Measurements from ENCODE around the gene EBF3. TPM values are rescaled to one million over a fixed set of nuclear protein-coding genes. Genes with fewer than 3 reads are reported as not detected.
A peak's percentile ranks its signal among the peaks of the same experiment; 100 is the strongest.

Gene EBF3
- total and polyA plus RNA-seq, 2 donors (not counting 3 experiments of a cell fraction or from before 2014, with no cell fraction given) = 0.92 to 2.7 TPM

DNA sequence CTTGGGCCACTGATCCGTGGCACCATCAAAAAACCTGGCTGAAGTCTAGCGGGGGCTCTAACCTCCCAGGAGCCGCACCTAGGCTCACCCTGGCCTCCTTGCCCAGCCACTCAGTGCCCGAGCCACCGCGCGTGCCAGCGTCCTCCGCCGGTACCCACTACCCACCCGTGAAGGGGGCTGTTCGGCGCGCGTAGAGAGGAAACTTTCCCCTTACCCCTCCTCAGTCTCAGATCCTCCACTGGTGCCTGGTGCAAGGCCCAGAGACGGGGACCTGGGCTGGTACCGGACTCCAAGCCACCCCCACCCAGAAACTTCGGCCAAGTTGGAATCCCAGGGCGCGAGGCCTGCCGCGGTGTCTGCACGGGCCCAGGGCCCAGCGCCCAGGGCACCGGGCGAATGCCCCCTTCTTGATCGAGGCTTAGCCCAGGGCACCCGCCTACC, 3.5 kb upstream of the EBF3 start:
- peaks cover 68 to 84% of the 10 kb centered on the region in 2 experiments for H3K27me3 ChIP-seq (ENCODE audit: control insufficient read depth in 2 of 2, insufficient read depth in 2 of 2, low read length in 2 of 2)
- H3K4me3 ChIP-seq (replicated peaks in 1 of 3; ENCODE audit: insufficient read depth in 1 of 3, low read depth in 1 of 3, low read length in 3 of 3) = no peak overlapping the region
- H3K4me1 ChIP-seq (ENCODE audit: control insufficient read depth, extremely low read depth, insufficient read depth, low read length) = peaks cover 9% of the 10 kb centered on the region
- POLR2A ChIA-PET = no interaction called here
- no peak overlapping the region for H3K9ac ChIP-seq (replicated peaks; ENCODE audit: extremely low read depth, insufficient read depth, low read length)
- H4K20me1 ChIP-seq (replicated peaks; ENCODE audit: control insufficient read depth, extremely low read depth, insufficient read depth, low read length) = no peaks in the 10 kb centered on the region
- H3K9me1 ChIP-seq (replicated peaks; ENCODE audit: control insufficient read depth, extremely low read depth, insufficient read depth, low read length) = no peaks in the 10 kb centered on the region
- DNase-seq (ENCODE audit: low read depth, low spot score) = no peak
- no peak for FAIRE-seq
- intact Hi-C loops (cut with micrococcal nuclease) (no loop called here), dilution Hi-C loops (cut with MboI; ENCODE audit: extremely low pct_ligation_motif_present, low sequenced_read_pairs) (no loop called here)
- no peak overlapping the region for H2AFZ ChIP-seq (ENCODE audit: low read depth, low read length)
- H3K27ac ChIP-seq (ENCODE audit: insufficient read depth, low read depth, low read length) = no peak overlapping the region
- no peak overlapping the region for H3K4me2 ChIP-seq (ENCODE audit: insufficient read depth, low read length)
- H3K79me2 ChIP-seq (ENCODE audit: control insufficient read depth, insufficient read depth, low read length) = no peaks in the 10 kb centered on the region
- no peaks in the 10 kb centered on the region for H3K9me3 ChIP-seq (replicated peaks; ENCODE audit: control insufficient read depth, insufficient read depth, low read length)
- TF ChIP-seq EZH2 (IDR thresholded peaks at IDR 0.05; ENCODE audit: borderline replicate concordance, low read depth, low read length, severe bottlenecking) = peak; percentile 73
- TF ChIP-seq POLR2A (IDR thresholded peaks at IDR 0.05; ENCODE audit: low read depth, low read length) = no peak
- CTCF ChIA-PET = interaction anchor here (4.0 kb wide), 1 partner anchor 933 kb away, joined by 18 read pairs; no protein-coding TSS in a partner anchor
- BruUV-seq (replicated peaks) = no TSS peak
- no peaks in the 10 kb centered on the region for H3K36me3 ChIP-seq (ENCODE audit: control insufficient read depth in 2 of 2, extremely low read depth in 1 of 2, insufficient read depth in 2 of 2, low read length in 2 of 2)

- no peaks in the 10 kb centered on the region for H3K9me3 ChIP-seq (replicated peaks; ENCODE audit: control insufficient read depth, insufficient read depth, low read length)
- H3K4me2 ChIP-seq (ENCODE audit: insufficient read depth, low read length) = no peak overlapping the region
- H3K36me3 ChIP-seq (ENCODE audit: control insufficient read depth in 2 of 2, extremely low read depth in 1 of 2, insufficient read depth in 2 of 2, low read length in 2 of 2) = no peaks in the 10 kb centered on the region
- no peaks in the 10 kb centered on the region for H3K9me1 ChIP-seq (replicated peaks; ENCODE audit: control insufficient read depth, extremely low read depth, insufficient read depth, low read length)
- DNase-seq (ENCODE audit: low read depth, low spot score) (no peak), FAIRE-seq (no peak)
- H3K4me3 ChIP-seq (replicated peaks in 1 of 3; ENCODE audit: insufficient read depth in 1 of 3, low read depth in 1 of 3, low read length in 3 of 3) = no peak overlapping the region
- H3K4me1 ChIP-seq (ENCODE audit: control insufficient read depth, extremely low read depth, insufficient read depth, low read length) = peaks cover 9% of the 10 kb centered on the region
- H4K20me1 ChIP-seq (replicated peaks; ENCODE audit: control insufficient read depth, extremely low read depth, insufficient read depth, low read length) = no peaks in the 10 kb centered on the region
- H3K79me2 ChIP-seq (ENCODE audit: control insufficient read depth, insufficient read depth, low read length) = no peaks in the 10 kb centered on the region
- ChIA-PET CTCF (interaction anchor here (0.9 to 1.5 kb wide), 2 partner anchors 935 to 1755 kb away, joined by 3 read pairs; no protein-coding TSS in a partner anchor), POLR2A (no interaction called here)
- H2AFZ ChIP-seq (ENCODE audit: low read depth, low read length) = no peak overlapping the region
- intact Hi-C loops (cut with micrococcal nuclease) (no loop called here), dilution Hi-C loops (cut with MboI; ENCODE audit: extremely low pct_ligation_motif_present, low sequenced_read_pairs) (no loop called here)
- no TSS peak for BruUV-seq (replicated peaks)
- H3K9ac ChIP-seq (replicated peaks; ENCODE audit: extremely low read depth, insufficient read depth, low read length) = no peak overlapping the region
- no peak overlapping the region for H3K27ac ChIP-seq (ENCODE audit: insufficient read depth, low read depth, low read length)
- H3K27me3 ChIP-seq (ENCODE audit: control insufficient read depth in 2 of 2, insufficient read depth in 2 of 2, low read length in 2 of 2) = peaks cover 69 to 84% of the 10 kb centered on the region in 2 experiments
- TF ChIP-seq EZH2 (IDR thresholded peaks at IDR 0.05; ENCODE audit: borderline replicate concordance, low read depth, low read length, severe bottlenecking) = peak; percentile 87
- TF ChIP-seq POLR2A (IDR thresholded peaks at IDR 0.05; ENCODE audit: low read depth, low read length) = no peak
These were observed 3.0 kb upstream of the EBF3 start for GRCh38 chr10:129966889-129967578.
